GM03348 (cell line): ENCODE measurements around the gene TMEM121.
"Not testable (repeated sequence)": the region's sequence is repeated elsewhere in the genome, so short reads cannot be mapped to it uniquely, and the experiment has no call there.

Experiments
- DNase-seq: peaks from one replicate; pipeline ENCODE4 v3.0.0; 2012; ENCODE audit warnings: low spot score

TMEM121 gene

DNA sequence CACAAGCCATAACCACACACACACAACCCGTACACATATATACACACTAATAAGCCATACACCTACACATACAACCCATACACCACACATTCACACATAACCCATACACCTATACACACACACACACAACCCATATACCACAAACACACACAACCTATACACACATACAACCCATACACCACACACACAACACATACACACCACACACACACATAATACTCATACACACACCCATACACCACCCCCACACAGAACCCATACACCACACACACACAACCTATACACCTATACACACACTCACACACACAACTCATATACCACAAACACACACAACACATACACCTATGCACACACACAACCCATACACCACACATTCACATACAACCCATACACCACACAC, 44.1 kb downstream of the TMEM121 start:
- no peak for DNase-seq

DNA sequence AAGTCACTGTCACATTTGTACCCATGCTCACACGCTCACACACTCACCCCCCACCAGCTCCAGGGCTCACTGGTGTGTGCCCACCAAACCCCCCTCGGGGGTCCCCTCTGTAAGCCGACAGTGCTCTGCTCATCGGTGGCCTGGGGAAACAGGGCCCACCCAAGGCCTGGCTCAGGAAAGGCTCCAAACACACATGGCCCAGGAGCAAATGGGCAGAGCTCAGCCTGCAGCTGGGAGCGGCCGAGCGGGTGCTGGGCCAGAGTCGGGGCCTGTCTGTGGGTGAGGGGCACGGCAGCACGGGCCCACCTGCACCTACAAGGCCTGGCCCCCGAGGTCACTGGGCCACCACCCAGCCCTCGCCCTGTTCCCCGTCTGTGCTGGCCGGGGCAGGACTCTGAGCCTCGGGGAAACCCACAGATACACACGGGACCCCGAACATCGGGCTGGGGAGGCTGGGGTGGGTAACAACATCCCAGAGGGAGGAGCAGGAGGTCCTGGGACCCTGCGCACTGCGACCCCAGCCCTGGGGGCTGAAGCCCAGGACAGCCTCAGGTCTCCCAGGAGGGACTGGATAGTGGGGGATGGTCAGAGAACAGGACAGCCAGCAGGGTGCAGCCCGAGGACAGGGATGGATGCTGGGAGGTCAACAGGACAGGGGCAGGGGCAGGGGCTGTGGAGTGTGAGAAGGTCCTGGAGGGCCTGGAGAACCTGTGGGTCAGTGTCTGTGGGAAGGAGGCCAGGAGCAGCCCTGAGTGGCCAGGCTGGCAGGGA, 45.0 kb downstream of the TMEM121 start:
- not testable (repeated sequence) for DNase-seq

DNA sequence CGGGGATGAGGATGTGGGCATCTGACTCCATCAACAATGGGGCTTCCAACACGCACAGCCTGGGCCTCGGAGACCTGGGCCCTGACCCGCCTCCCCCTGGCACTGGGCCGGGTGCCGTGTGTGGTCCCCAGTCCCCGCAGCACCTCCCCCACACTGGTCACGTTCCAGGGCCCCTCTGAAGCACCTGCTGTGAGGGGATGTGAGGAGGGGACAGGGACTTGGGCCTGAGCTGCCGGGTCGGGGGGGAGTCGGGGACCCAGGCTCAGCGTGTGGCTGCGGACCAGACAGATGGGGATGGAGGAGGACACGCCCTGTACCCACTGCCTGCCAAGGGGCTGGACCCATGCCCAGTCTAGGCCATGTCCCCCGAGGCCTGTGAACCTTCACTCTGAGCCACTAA, 45.7 kb downstream of the TMEM121 start:
- not testable (repeated sequence) for DNase-seq

DNA sequence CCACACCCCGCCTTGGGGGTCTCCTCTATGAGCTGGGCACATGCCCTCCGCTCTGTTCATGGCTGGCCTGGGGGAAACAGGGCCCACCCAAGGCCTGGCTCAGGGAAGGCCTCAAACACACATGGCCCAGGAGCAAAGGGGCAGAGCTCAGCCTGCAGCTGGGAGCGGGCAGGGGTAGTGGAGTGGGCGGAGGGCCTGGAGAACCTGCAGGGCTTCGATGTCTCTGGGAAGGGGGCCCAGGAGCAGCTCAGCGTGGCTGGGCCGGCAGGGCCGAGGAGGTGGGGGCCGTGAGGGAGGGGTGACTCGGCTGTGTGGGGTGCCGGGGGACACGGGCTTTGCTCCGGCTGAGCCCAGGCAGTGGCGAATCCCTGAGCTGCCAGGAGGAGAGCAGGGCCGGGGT, 47.5 kb downstream of the TMEM121 start:
- DNase-seq: not testable (repeated sequence)

DNA sequence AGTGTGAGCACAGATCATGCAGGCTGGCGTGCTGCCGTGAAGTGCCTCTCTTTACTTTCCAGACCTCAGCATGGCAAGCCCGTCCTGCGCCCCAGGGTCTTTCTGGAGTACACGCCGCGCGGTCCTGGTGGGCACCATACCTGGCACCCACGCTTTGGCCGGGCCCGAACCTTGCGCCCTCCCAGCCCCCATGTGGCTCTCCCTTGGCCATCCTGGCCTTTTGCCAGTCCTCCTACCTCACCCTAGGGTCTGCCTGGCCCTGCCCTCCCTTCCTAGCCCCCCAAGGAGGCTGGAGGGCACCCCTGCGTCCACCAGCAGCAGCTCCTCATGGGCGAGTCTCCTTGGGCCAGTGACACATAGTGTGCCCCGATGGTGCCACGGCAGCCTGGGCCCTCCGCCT, 48.0 kb downstream of the TMEM121 start:
- not testable (repeated sequence) for DNase-seq

DNA sequence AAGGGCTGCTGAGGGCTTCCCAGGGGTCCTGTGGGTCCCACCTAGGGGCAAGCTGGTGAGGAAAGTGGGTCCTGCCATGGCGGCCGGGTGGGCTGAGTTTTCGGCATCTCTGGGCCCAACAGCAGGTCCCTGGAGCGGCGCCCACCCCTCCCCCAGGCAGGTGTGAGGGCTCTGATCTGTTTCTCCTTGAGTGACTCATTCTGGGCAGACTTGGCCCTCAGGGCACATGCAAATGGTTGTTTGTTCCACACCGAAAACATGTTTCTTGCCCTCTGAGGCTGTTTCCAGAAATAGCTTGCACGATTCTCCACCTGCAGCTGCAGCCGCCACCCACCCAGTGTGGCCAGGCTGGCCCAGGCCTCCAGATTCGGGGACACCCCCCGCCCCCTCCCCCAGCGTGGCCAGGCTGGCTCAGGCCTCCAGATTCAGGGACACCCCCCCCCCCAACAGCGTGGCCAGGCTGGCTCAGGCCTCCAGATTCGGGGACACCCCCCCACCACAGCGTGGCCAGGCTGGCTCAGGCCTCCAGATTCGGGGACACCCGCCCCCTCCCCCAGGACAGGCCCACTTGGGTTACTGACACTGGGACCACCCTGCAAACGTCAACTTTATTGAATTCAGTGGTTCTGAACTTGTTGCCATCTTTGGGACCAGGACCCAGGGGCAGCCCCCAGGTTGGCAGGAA, 48.8 kb downstream of the TMEM121 start:
- not testable (repeated sequence) for DNase-seq

DNA sequence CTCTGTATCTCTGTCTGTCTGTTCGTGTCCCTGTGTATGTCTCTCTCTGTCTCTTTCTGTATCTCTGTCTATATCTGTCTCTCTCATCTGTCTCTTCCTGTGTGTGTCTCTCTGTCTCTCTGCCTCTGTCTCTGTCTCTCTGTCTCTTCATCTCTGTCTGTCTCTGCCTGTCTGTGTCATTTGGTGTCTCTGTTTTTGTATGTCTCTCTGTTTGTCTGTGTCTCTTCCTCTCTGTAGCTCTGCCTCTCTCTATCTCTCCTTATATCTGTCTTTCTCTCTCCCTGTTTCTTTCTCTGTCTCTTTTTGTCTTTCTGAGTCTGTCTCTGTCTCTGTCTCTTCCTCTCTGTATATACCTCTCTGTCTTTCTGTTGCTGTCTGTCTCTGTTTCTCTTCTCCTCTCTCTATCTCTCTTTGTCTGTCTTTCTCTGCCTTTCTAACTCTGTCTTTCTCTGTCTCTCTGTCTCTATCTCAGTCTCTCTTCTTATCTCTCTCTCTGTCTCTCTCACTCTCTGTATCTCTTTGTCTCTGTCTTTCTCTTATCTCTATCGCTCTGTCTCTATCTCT, 50.2 kb downstream of the TMEM121 start:
- no peak for DNase-seq

DNA sequence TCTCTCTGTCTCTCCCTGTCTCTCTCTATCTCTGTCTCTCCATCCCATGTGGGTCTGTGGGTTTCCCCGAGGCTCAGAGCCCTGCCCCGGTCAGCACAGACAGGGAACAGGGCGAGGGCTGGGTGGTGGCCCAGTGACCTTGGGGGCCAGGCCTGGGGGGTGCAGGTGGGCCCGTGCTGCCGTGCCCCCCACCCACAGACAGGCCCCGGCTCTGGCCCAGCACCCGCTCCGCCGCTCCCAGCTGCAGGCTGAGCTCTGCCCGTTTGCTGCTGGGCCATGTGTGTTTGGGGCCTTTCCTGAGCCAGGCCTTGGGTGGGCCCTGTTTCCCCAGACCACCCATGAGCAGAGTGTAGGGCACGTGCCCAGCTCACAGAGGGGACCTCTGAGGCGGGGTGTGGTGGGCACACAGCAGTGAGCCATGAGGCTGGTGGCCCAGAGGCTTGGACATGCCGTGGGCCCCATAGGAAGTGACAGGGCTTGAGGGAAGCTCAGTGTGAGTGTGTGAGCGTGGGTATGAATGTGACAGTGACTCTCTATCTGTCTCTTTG, 51.0 kb downstream of the TMEM121 start:
- no peak for DNase-seq

DNA sequence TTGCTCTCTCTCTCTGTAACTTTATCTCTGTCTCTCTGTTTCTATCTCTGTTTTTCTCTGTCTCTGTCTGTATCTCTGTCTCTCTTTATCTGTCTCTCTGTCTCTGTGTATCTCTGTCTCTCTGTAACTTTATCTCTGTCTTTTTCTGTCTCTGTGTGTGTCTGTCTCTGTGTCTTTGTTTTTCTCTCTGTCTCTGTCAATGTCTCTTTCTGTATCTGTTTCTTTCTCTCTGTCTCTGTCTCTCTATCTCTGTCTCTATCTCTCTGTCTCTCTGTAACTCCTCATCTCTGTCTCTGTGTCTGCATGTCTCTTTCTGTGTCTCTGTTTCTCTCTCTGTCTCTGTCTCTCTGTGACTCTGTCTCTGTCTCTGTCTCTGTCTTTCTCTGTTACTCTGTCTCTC, 51.7 kb downstream of the TMEM121 start:
- DNase-seq: no peak

DNA sequence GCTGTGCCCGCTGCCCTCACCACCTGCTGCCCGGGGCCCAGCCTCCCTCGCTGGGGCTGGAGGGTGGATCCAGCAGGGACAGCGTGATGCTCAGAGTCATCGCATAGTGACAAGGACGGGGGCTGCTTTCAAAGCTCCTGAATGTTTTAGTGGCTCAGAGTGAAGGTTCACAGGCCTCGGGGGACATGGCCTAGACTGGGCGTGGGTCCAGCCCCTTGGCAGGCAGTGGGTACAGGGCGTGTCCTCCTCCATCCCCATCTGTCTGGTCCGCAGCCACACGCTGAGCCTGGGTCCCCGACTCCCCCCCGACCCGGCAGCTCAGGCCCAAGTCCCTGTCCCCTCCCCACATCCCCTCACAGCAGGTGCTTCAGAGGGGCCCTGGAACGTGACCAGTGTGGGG, 52.8 kb downstream of the TMEM121 start:
- DNase-seq: not testable (repeated sequence)
